Measurements from ENCODE around the gene CLN5. TPM values are rescaled to one million over a fixed set of nuclear protein-coding genes. Genes with fewer than 3 reads are reported as not detected.

CLN5 gene
- total and polyA plus RNA-seq, 2 of the 4 experiments (the other 2 are of a cell fraction): 11.3 to 15.1 TPM

GRCh38 chr13:76976929-76977328 is 15.0 kb upstream of the CLN5 start:
- Histone ChIP-seq H2AK5ac (ENCODE audit: low read depth, low read length) (no peak overlapping the region), H3K56ac (ENCODE audit: extremely low read depth, insufficient read depth, low read length) (no peak overlapping the region), H3K27me3 (ENCODE audit: control insufficient read depth, insufficient read depth, low read length) (peaks cover 26% of the 10 kb centered on the region), H3K4me1 (ENCODE audit: control insufficient read depth, insufficient read depth, low read length) (no peaks in the 10 kb centered on the region), H3K9me3 (ENCODE audit: control insufficient read depth, insufficient read depth, low read length) (no peaks in the 10 kb centered on the region), H2AFZ (replicated peaks; ENCODE audit: low read length, poor library complexity) (no peak overlapping the region), H3K14ac (replicated peaks; ENCODE audit: low read depth, low read length) (no peak overlapping the region), H3K79me1 (ENCODE audit: low read depth in 1 of 2, low read length in 2 of 2) (no peaks in the 10 kb centered on the region), H2BK15ac (ENCODE audit: low read depth, low read length) (no peak overlapping the region), H3K36me3 (ENCODE audit: control insufficient read depth, insufficient read depth, low read length) (no peaks in the 10 kb centered on the region), H3K27ac (ENCODE audit: insufficient read depth, low read length) (no peak overlapping the region), H3K9ac (ENCODE audit: low read depth, low read length) (no peak overlapping the region), H2BK120ac (ENCODE audit: low read depth, low read length) (no peak overlapping the region), H4K8ac (ENCODE audit: low read depth in 2 of 2, low read length in 2 of 2) (no peak overlapping the region), H4K5ac (ENCODE audit: low read depth, low read length) (no peak overlapping the region), H3K4me2 (ENCODE audit: low read depth, low read length) (no peak overlapping the region), H3K4ac (ENCODE audit: low read depth, low read length) (no peak overlapping the region), H3K4me3 (ENCODE audit: insufficient read depth, low read depth, low read length) (no peak overlapping the region), H4K91ac (ENCODE audit: insufficient read depth, low read depth, low read length) (no peak overlapping the region), H2AK9ac (replicated peaks; ENCODE audit: low read depth, low read length, poor library complexity) (no peak overlapping the region), H3K18ac (ENCODE audit: low read depth, low read length) (no peak overlapping the region), H3K9me1 (ENCODE audit: insufficient read depth, low read length) (no peaks in the 10 kb centered on the region), H3K23ac (ENCODE audit: low read depth, low read length) (no peak overlapping the region), H2BK5ac (ENCODE audit: low read depth, low read length, poor library complexity, severe bottlenecking) (no peak overlapping the region), H4K20me1 (ENCODE audit: insufficient read depth, low read length) (no peaks in the 10 kb centered on the region), H2BK20ac (ENCODE audit: low read depth, low read length) (no peak overlapping the region)
- TF ChIP-seq MXI1 (IDR thresholded peaks at IDR 0.05; ENCODE audit: borderline replicate concordance, low read depth, low read length) (no peak), NFE2L2 (IDR thresholded peaks at IDR 0.05; ENCODE audit: low read depth, low read length) (no peak), CTCF (conservative IDR thresholded peaks at IDR 0.05; ENCODE audit: low read depth, low read length) (no peak), RAD21 (IDR thresholded peaks at IDR 0.05; ENCODE audit: low read length) (no peak), MAFK (IDR thresholded peaks at IDR 0.05; ENCODE audit: low read depth, low read length) (no peak), CEBPB (IDR thresholded peaks at IDR 0.05; ENCODE audit: low read depth, low read length) (no peak), RCOR1 (IDR thresholded peaks at IDR 0.05; ENCODE audit: insufficient replicate concordance, low read length) (no peak), CHD1 (IDR thresholded peaks at IDR 0.05; ENCODE audit: low read depth, low read length) (no peak), ELK1 (IDR thresholded peaks at IDR 0.05; ENCODE audit: borderline replicate concordance, low read depth, low read length) (no peak), BHLHE40 (IDR thresholded peaks at IDR 0.05; ENCODE audit: low read depth, low read length) (no peak), MAZ (IDR thresholded peaks at IDR 0.05; ENCODE audit: borderline replicate concordance, low read depth, low read length) (no peak), USF2 (IDR thresholded peaks at IDR 0.05; ENCODE audit: low read depth, low read length) (no peak), RFX5 (IDR thresholded peaks at IDR 0.05; ENCODE audit: low read depth, low read length) (no peak), FOS (IDR thresholded peaks at IDR 0.05; ENCODE audit: low read depth, low read length) (no peak), POLR2A (IDR thresholded peaks at IDR 0.05; ENCODE audit: low read depth, low read length) (no peak)
- WGBS, 2 experiments (ENCODE audit: extremely low coverage in 2 of 2, insufficient read length in 1 of 2): 58% methylated on average over 2 of the region's 5 CpGs; no CpG with 5 or more reads in 1 of the 2 experiments
- CTCF ChIA-PET: interaction anchor here (0.6 kb wide), 1 partner anchor 1529 kb away, joined by 6 read pairs; no protein-coding TSS in a partner anchor
- ATAC-seq (ENCODE audit: low read depth) (no peak), DNase-seq (no peak)
- POLR2A ChIA-PET (ENCODE audit: unreplicated experiment): no interaction called here
- dilution Hi-C loops (cut with HindIII; ENCODE audit: low sequenced_read_pairs, unreplicated experiment): no loop called here
- BruUV-seq (replicated peaks): no TSS peak
- intact Hi-C loops (cut with micrococcal nuclease): no loop called here
- in situ Hi-C loops (cut with MboI; ENCODE audit: low sequenced_read_pairs): loop anchor here (25.0 kb wide), 1 partner anchor 1290 kb away; no protein-coding TSS in a partner anchor
